Activated CD4-positive, CD25-positive, alpha-beta regulatory T cell treated with anti-CD3 and anti-CD28 coated beads, Interleukin-2, amount 50 U/mL, for 72 hours (primary cell): ENCODE measurements around the gene ARHGEF17.
A peak's percentile ranks its signal among the peaks of the same experiment; 100 is the strongest.
"Not testable (repeated sequence)": the region's sequence is repeated elsewhere in the genome, so short reads cannot be mapped to it uniquely, and the experiment has no call there.

Experiments used
- DNase-seq: peaks from one replicate; pipeline ENCODE4 v3.0.0; 2021

ARHGEF17 gene

GRCh38 chr11:73271936-73272679, 36.0 kb upstream of the ARHGEF17 start, which contains the start of gene P2RY6:
Gene P2RY6 (plus strand): TSS chr11:73272338. CDS start chr11:73296519, 24,181 bp downstream.
- DNase-seq = peak; percentile 25

GRCh38 chr11:73272680-73273038, 35.4 kb upstream of the ARHGEF17 start:
- DNase-seq = no peak

GRCh38 chr11:73273222-73273895, 34.7 kb upstream of the ARHGEF17 start:
- DNase-seq = no peak

GRCh38 chr11:73274191-73274590, 33.9 kb upstream of the ARHGEF17 start:
- DNase-seq = not testable (repeated sequence)

- DNase-seq = no peak
These were observed 33.2 kb upstream of the ARHGEF17 start for GRCh38 chr11:73274722-73275380.

GRCh38 chr11:73275381-73275750, 32.7 kb upstream of the ARHGEF17 start:
- DNase-seq = no peak

GRCh38 chr11:73277467-73277866, 30.6 kb upstream of the ARHGEF17 start:
- no peak for DNase-seq

- DNase-seq = no peak
These were observed 27.4 kb upstream of the ARHGEF17 start for GRCh38 chr11:73280626-73281025.

- no peak for DNase-seq
These were observed 26.8 kb upstream of the ARHGEF17 start for GRCh38 chr11:73281201-73281741.

- no peak for DNase-seq
These were observed 26.0 kb upstream of the ARHGEF17 start for GRCh38 chr11:73281796-73282660.

- DNase-seq = no peak
These were observed 24.6 kb upstream of the ARHGEF17 start for GRCh38 chr11:73283276-73284000.

GRCh38 chr11:73284106-73284505, 24.0 kb upstream of the ARHGEF17 start:
- DNase-seq = no peak

- no peak for DNase-seq
These were observed 22.4 kb upstream of the ARHGEF17 start for GRCh38 chr11:73285721-73286120.

- no peak for DNase-seq
These were observed 21.8 kb upstream of the ARHGEF17 start for GRCh38 chr11:73286240-73286810.

GRCh38 chr11:73287400-73288101, 20.5 kb upstream of the ARHGEF17 start:
- no peak for DNase-seq

- DNase-seq = no peak
These were observed 19.7 kb upstream of the ARHGEF17 start for GRCh38 chr11:73288192-73288872.

GRCh38 chr11:73288873-73289707, 19.0 kb upstream of the ARHGEF17 start:
- DNase-seq = peak; percentile 47

- DNase-seq = no peak
These were observed 17.5 kb upstream of the ARHGEF17 start for GRCh38 chr11:73290536-73290935.

GRCh38 chr11:73291196-73291595, 16.9 kb upstream of the ARHGEF17 start:
- no peak for DNase-seq
